ENCODE results near the gene SLC6A5.

The SLC6A5 gene

DNA sequence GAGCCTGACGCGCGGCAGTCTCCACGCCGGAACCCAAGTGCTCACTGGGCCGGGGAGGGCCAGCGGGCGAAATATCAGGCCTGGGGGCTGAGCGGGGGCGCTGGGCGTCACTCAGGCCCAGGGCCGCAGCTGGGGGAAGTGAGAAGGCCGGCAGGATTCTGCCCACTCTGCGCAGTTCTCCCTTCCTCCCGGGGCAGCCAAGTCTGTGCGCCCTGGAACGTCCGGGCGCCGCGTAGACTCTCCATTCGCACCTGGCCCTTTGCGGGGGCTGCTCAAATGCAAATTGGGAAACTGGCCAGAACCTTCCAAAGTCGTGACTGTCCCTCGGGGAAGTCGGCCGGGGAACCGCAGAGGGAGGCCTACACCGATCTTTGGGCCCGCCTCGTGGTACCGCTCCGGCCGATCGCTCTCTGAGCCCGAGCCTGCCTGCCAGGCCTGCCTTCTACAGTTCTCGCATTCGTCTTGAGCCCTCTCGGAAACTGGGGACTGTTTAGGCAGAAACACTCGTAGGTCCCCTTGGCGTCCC, 2.2 kb upstream of the SLC6A5 start:
- Histone ChIP-seq H3K36me3 (ENCODE audit: control insufficient read depth, insufficient read depth, low read length) (no peaks in the 10 kb centered on the region), H3K4me3 (ENCODE audit: extremely low read depth, insufficient read depth, low read length, poor library complexity, severe bottlenecking) (peak overlapping the region; percentile 21), H3K9me3 (ENCODE audit: control insufficient read depth, low read length) (no peaks in the 10 kb centered on the region), H3K27ac (ENCODE audit: low read depth, low read length, severe bottlenecking) (no peak overlapping the region), H3K4me1 (ENCODE audit: control insufficient read depth, insufficient read depth, low read length, poor library complexity, severe bottlenecking) (peaks cover 3% of the 10 kb centered on the region)
- WGBS, 2 experiments (ENCODE audit: insufficient coverage in 2 of 2): 1 to 6% methylated on average over 33 to 41 of the region's 41 CpGs

DNA sequence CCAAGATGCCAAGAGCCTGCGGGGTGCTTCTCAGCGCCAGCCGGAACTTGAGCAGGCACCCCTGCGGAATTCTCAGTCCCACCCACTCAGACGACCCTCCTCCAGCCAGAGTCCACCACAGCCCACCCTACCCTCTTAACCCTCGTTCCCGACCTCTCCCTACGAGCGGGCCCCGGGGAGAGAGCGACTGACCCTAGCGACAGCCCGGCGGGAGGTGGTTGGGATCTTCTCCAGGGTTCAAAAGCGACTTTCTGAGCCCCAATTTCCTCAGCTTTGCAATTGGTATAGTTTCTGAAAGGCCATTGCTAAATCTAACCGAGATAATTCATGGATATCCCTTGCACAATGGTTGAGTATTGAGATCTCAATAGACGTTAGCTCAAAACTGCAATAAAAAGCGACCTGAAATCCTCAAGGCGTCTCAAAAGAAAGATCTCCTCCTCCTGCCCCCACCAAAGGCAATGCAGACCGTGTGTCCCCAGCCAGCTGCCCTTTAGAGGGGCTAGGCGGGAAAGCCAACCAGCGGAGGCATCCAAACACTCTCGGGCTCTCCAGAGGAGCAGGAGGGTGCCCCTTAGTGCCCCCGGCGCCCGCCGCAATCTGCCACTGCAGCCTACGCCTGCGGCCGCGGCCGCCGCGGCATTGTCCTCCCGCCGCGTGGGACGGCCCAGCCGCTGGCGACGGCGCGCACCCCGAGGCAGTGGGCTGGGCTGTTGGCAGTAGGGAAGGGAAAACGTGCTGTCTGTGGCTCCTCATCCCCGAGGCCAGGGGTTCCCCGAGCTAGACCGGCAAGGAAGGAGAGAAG, 1.5 kb upstream of the SLC6A5 start:
- Histone ChIP-seq H3K36me3 (ENCODE audit: control insufficient read depth, insufficient read depth, low read length) (no peaks in the 10 kb centered on the region), H3K4me3 (ENCODE audit: extremely low read depth, insufficient read depth, low read length, poor library complexity, severe bottlenecking) (no peak overlapping the region), H3K9me3 (ENCODE audit: control insufficient read depth, low read length) (no peaks in the 10 kb centered on the region), H3K4me1 (ENCODE audit: control insufficient read depth, insufficient read depth, low read length, poor library complexity, severe bottlenecking) (peaks cover 3% of the 10 kb centered on the region), H3K27ac (ENCODE audit: low read depth, low read length, severe bottlenecking) (no peak overlapping the region)
- 4 to 7% methylated on average over 28 to 35 of the region's 48 CpGs for WGBS, 2 experiments (ENCODE audit: insufficient coverage in 2 of 2)

DNA sequence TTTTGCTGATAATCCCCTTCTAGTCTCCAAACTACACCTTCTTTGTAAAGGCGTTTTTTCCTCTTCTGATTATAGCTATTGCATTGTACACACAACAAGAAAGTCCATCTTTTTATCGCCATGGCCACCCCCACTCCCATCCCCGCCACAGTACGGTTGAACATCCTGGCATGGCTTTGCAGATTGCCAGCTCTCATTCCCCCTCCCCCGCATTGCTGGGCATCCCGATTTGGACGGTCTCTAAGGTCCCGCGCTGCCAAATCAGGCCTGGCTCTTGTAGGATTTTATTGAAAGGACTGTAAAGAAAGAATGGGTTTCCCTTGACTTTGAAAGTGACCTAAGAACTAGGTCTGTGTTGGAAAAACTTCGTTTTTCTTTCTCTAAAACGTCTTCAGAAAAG, 916 bp upstream of the SLC6A5 start:
- H3K36me3 ChIP-seq (ENCODE audit: control insufficient read depth, insufficient read depth, low read length): no peaks in the 10 kb centered on the region
- H3K27ac ChIP-seq (ENCODE audit: low read depth, low read length, severe bottlenecking): no peak overlapping the region
- no peak overlapping the region for H3K4me3 ChIP-seq (ENCODE audit: extremely low read depth, insufficient read depth, low read length, poor library complexity, severe bottlenecking)
- H3K9me3 ChIP-seq (ENCODE audit: control insufficient read depth, low read length): no peaks in the 10 kb centered on the region
- 4 to 16% methylated on average over 4 to 9 of the region's 11 CpGs for WGBS, 2 experiments (ENCODE audit: insufficient coverage in 2 of 2)
- H3K4me1 ChIP-seq (ENCODE audit: control insufficient read depth, insufficient read depth, low read length, poor library complexity, severe bottlenecking): peaks cover 3% of the 10 kb centered on the region

DNA sequence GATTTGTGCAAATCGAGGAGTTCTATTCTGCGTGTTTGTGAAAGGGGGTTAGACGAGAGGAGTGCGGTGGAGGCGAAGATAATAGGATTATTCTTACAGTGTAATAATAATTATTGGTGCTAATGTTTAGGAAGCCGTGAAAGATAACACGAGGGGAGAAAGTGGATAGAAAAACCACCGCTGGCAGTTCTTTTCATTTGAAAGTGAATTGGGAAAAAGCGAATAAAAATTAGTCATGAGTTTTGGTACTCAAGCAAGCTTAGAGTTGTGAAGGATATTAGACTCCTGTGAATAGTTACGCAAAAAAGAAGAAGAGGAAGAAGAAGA, 575 bp downstream of the SLC6A5 start:
- Histone ChIP-seq H3K9me3 (ENCODE audit: control insufficient read depth, low read length) (no peaks in the 10 kb centered on the region), H3K4me3 (ENCODE audit: extremely low read depth, insufficient read depth, low read length, poor library complexity, severe bottlenecking) (no peak overlapping the region), H3K27ac (ENCODE audit: low read depth, low read length, severe bottlenecking) (no peak overlapping the region), H3K4me1 (ENCODE audit: control insufficient read depth, insufficient read depth, low read length, poor library complexity, severe bottlenecking) (peaks cover 3% of the 10 kb centered on the region), H3K36me3 (ENCODE audit: control insufficient read depth, insufficient read depth, low read length) (no peaks in the 10 kb centered on the region)
- WGBS, 2 experiments (ENCODE audit: insufficient coverage in 2 of 2): 26 to 30% methylated on average over 9 to 10 of the region's 10 CpGs

DNA sequence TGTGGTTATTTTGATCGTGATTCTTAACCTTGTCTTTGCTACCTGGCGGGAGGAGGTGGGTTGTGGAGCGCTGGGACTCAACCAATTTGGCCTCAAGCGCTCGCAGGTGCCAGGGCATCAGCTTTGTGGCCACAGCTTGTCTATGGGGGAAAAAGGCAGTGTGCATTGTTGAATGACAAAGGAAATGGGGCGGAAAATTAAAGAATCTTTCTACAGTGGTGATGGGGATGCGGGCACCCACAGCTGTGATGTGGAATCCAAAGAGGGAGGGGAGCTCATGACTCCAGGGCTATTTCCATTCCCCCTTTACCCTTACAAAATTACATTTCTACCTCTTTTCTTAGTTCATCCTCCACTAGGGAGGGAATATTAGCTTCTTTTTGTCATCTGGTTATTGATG, 1.1 kb downstream of the SLC6A5 start:
- H3K4me1 ChIP-seq (ENCODE audit: control insufficient read depth, insufficient read depth, low read length, poor library complexity, severe bottlenecking): peaks cover 3% of the 10 kb centered on the region
- no peaks in the 10 kb centered on the region for H3K9me3 ChIP-seq (ENCODE audit: control insufficient read depth, low read length)
- no peak overlapping the region for H3K27ac ChIP-seq (ENCODE audit: low read depth, low read length, severe bottlenecking)
- 69 to 90% methylated on average over 2 to 4 of the region's 7 CpGs for WGBS, 2 experiments (ENCODE audit: insufficient coverage in 2 of 2)
- no peaks in the 10 kb centered on the region for H3K36me3 ChIP-seq (ENCODE audit: control insufficient read depth, insufficient read depth, low read length)
- no peak overlapping the region for H3K4me3 ChIP-seq (ENCODE audit: extremely low read depth, insufficient read depth, low read length, poor library complexity, severe bottlenecking)

DNA sequence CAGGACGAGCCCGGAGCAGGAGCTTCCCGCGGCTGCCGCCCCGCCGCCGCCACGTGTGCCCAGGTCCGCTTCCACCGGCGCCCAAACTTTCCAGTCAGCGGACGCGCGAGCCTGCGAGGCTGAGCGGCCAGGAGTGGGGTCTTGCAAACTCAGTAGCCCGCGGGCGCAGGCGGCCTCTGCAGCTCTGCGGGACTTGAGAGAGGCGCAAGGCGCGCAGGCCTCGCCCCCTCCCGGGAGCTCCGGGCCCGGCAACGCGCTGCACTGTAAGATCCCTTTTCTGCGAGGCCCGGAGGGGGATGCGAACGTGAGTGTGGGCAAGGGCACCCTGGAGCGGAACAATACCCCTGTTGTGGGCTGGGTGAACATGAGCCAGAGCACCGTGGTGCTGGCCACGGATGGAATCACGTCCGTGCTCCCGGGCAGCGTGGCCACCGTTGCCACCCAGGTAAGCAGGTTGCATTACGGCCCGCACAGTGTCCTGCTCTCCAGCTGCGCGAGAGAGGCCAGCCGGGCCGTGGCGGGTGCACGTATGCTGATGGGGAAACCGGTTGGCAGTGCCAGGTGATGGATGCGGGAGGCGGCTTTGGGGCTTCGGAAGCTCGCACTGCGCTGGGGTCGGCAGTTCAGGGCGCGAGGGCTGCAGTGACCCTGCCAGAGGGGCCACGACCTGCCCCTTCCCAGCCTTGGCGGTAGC, 2.0 kb downstream of the SLC6A5 start:
- WGBS, 2 experiments (ENCODE audit: insufficient coverage in 2 of 2): 13 to 16% methylated on average over 49 to 56 of the region's 63 CpGs
- H3K36me3 ChIP-seq (ENCODE audit: control insufficient read depth, insufficient read depth, low read length): no peaks in the 10 kb centered on the region
- no peaks in the 10 kb centered on the region for H3K9me3 ChIP-seq (ENCODE audit: control insufficient read depth, low read length)
- H3K4me3 ChIP-seq (ENCODE audit: extremely low read depth, insufficient read depth, low read length, poor library complexity, severe bottlenecking): no peak overlapping the region
- H3K4me1 ChIP-seq (ENCODE audit: control insufficient read depth, insufficient read depth, low read length, poor library complexity, severe bottlenecking): peaks cover 3% of the 10 kb centered on the region
- H3K27ac ChIP-seq (ENCODE audit: low read depth, low read length, severe bottlenecking): no peak overlapping the region

DNA sequence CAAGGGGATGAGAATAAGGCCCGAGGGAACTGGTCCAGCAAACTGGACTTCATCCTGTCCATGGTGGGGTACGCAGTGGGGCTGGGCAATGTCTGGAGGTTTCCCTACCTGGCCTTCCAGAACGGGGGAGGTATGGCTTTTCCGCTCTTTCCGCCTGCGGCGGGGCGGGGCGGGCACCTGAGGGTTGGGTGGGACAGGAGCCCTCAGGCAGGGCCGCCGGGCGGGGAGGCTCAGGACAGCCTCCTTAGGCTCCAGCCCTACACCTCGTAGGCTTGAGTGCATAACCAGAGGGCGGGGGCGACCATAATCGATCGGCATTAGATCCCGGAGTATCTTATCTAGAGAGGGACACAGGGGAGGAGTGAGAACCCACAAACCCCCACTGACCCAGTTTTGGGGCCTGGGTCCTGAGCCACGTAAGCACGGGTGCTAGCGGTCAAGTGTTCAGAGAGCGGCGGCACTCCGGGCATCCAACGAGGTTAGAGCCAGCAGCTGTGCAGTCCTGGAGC, 4.9 kb downstream of the SLC6A5 start:
- H3K27ac ChIP-seq (ENCODE audit: low read depth, low read length, severe bottlenecking): no peak overlapping the region
- H3K4me3 ChIP-seq (ENCODE audit: extremely low read depth, insufficient read depth, low read length, poor library complexity, severe bottlenecking): no peak overlapping the region
- no peaks in the 10 kb centered on the region for H3K36me3 ChIP-seq (ENCODE audit: control insufficient read depth, insufficient read depth, low read length)
- no peaks in the 10 kb centered on the region for H3K4me1 ChIP-seq (ENCODE audit: control insufficient read depth, insufficient read depth, low read length, poor library complexity, severe bottlenecking)
- no peaks in the 10 kb centered on the region for H3K9me3 ChIP-seq (ENCODE audit: control insufficient read depth, low read length)
- 88 to 95% methylated on average over 15 to 20 of the region's 25 CpGs for WGBS, 2 experiments (ENCODE audit: insufficient coverage in 2 of 2)

DNA sequence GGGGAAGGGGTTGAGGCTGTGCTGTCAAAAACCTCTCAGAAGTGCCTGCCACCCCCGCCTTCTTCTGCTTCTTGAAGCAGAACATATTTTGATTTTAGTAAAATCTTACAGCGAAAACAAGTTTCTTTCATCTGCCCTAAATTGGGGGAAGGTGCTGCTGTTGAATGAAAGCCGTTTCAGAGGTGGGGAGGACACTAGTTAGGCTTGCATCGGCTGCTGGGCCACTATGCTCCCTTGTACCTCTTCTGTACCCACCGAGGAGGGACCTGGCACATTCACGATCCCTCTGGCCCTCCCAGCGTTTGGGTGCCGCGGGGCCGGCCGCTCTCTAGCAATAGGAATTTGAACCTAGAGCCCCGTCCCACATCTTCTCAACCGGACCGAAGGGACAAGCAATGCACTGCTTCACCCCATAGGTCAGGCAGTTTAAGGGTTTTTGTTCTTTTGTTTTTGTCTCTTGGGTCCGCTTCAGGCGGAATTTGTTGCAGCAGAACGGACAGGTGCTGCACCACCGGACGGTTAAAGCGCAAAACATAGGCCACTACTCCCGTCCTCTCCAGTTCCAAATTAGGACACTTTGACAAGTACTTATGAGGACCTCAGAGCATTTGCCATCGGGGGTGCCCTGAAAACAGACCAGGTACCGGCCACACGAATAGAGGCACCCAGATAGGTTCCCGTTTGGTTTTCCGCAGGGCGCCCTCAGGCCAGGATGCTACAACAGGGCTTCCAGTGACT, 5.6 kb downstream of the SLC6A5 start:
- no peaks in the 10 kb centered on the region for H3K36me3 ChIP-seq (ENCODE audit: control insufficient read depth, insufficient read depth, low read length)
- H3K27ac ChIP-seq (ENCODE audit: low read depth, low read length, severe bottlenecking): no peak overlapping the region
- 87 to 89% methylated on average over 16 to 22 of the region's 27 CpGs for WGBS, 2 experiments (ENCODE audit: insufficient coverage in 2 of 2)
- H3K4me3 ChIP-seq (ENCODE audit: extremely low read depth, insufficient read depth, low read length, poor library complexity, severe bottlenecking): no peak overlapping the region
- H3K9me3 ChIP-seq (ENCODE audit: control insufficient read depth, low read length): no peaks in the 10 kb centered on the region
- no peaks in the 10 kb centered on the region for H3K4me1 ChIP-seq (ENCODE audit: control insufficient read depth, insufficient read depth, low read length, poor library complexity, severe bottlenecking)

DNA sequence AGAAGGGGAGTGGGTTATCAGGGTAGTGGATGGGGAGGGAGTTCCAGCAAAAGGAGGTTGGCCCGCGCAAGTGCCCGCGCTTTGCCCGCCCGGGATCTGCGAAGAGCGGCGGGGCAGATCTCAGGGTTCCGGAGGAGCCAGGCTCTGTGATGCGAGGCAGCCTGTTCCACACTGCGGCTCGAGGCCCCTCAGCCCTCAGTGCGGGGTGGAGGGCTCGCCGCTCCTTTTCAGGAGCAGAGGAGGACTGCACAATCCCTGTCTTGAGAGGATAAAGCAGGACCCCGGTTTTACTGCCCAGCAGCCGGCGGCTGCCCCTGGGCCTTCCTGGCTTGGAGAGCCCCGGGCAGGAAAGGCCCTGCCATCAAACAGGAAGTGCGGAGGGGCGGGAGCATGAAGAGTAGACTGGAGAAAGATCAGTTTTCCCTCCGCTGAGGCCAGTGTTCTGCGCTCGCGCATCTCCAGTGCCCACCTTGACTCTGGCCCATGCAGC, 6.2 kb downstream of the SLC6A5 start:
- no peak overlapping the region for H3K27ac ChIP-seq (ENCODE audit: low read depth, low read length, severe bottlenecking)
- 84% methylated on average over 22 to 25 of the region's 26 CpGs for WGBS, 2 experiments (ENCODE audit: insufficient coverage in 2 of 2)
- H3K4me1 ChIP-seq (ENCODE audit: control insufficient read depth, insufficient read depth, low read length, poor library complexity, severe bottlenecking): peaks cover 4% of the 10 kb centered on the region
- H3K4me3 ChIP-seq (ENCODE audit: extremely low read depth, insufficient read depth, low read length, poor library complexity, severe bottlenecking): no peak overlapping the region
- H3K9me3 ChIP-seq (ENCODE audit: control insufficient read depth, low read length): no peaks in the 10 kb centered on the region
- no peaks in the 10 kb centered on the region for H3K36me3 ChIP-seq (ENCODE audit: control insufficient read depth, insufficient read depth, low read length)

DNA sequence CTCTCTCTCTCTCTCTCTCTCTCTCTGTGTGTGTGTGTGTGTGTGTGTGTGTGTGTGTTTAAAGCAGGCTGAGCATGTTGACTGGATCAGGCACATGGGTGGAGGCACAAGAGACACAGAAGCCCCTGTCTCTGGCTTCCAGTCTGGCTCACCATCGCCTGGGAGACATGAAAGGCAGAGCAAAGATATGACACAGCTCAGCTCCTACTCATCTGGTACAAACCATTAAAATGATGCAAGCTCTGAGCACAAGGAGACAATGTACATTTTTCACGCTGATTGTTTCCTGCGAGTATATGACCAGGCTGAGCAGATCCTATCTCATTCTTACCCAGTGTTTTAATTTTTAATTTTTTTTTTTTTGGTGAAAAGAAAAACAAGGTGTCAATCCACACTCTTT, 9.5 kb downstream of the SLC6A5 start:
- 86 to 100% methylated on average over 1 of the region's 3 CpGs for WGBS, 2 experiments (ENCODE audit: insufficient coverage in 2 of 2)
- Histone ChIP-seq H3K4me1 (ENCODE audit: control insufficient read depth, insufficient read depth, low read length, poor library complexity, severe bottlenecking) (peaks cover 6% of the 10 kb centered on the region), H3K27ac (ENCODE audit: low read depth, low read length, severe bottlenecking) (no peak overlapping the region), H3K9me3 (ENCODE audit: control insufficient read depth, low read length) (no peaks in the 10 kb centered on the region), H3K36me3 (ENCODE audit: control insufficient read depth, insufficient read depth, low read length) (no peaks in the 10 kb centered on the region), H3K4me3 (ENCODE audit: extremely low read depth, insufficient read depth, low read length, poor library complexity, severe bottlenecking) (no peak overlapping the region)
